HG03039 (cell line): Measurements from ENCODE around the gene ATP6V0C.
A peak's percentile ranks its signal among the peaks of the same experiment; 100 is the strongest.
"Not testable (repeated sequence)": the region's sequence is repeated elsewhere in the genome, so short reads cannot be mapped to it uniquely, and the experiment has no call there.

Experiments used
- ATAC-seq: cut with Tn5 transposase; IDR thresholded peaks from one replicate; pipeline ENCODE4 v1.9.1; 2021; ENCODE audit warnings: mild to moderate bottlenecking, moderate library complexity; ENCODE audit not compliant: unreplicated experiment

The ATP6V0C gene

GRCh38 chr16:2474877-2475412 is 38.8 kb upstream of the ATP6V0C start, which contains the start of gene TBC1D24:
Gene TBC1D24, plus strand, starts transcription at chr16:2475127. Its CDS starts 21,022 bp downstream, at chr16:2496149.
- ATAC-seq = peak; percentile 66

- ATAC-seq = no peak
Measured at GRCh38 chr16:2475413-2476344, 38.1 kb upstream of the ATP6V0C start.

- no peak for ATAC-seq
Measured at GRCh38 chr16:2476345-2476720, 37.4 kb upstream of the ATP6V0C start.

- ATAC-seq = no peak
Measured at GRCh38 chr16:2476741-2477140, 37.0 kb upstream of the ATP6V0C start.

- ATAC-seq = no peak
Measured at GRCh38 chr16:2477327-2477726, 36.4 kb upstream of the ATP6V0C start.

GRCh38 chr16:2478279-2478678 is 35.5 kb upstream of the ATP6V0C start:
- no peak for ATAC-seq

- not testable (repeated sequence) for ATAC-seq
Measured at GRCh38 chr16:2479996-2480395, 33.8 kb upstream of the ATP6V0C start.

GRCh38 chr16:2480948-2481347 is 32.8 kb upstream of the ATP6V0C start:
- ATAC-seq = no peak

GRCh38 chr16:2481676-2482075 is 32.1 kb upstream of the ATP6V0C start:
- no peak for ATAC-seq

- no peak for ATAC-seq
Measured at GRCh38 chr16:2482249-2482648, 31.5 kb upstream of the ATP6V0C start.

- ATAC-seq = no peak
Measured at GRCh38 chr16:2482708-2483534, 30.8 kb upstream of the ATP6V0C start.

- no peak for ATAC-seq
Measured at GRCh38 chr16:2483939-2484897, 29.5 kb upstream of the ATP6V0C start.

- no peak for ATAC-seq
Measured at GRCh38 chr16:2484898-2485508, 28.7 kb upstream of the ATP6V0C start.

GRCh38 chr16:2485811-2486507 is 27.8 kb upstream of the ATP6V0C start:
- no peak for ATAC-seq

GRCh38 chr16:2486645-2487516 is 26.9 kb upstream of the ATP6V0C start:
- peak; percentile 54 for ATAC-seq

- ATAC-seq = no peak
Measured at GRCh38 chr16:2487517-2487842, 26.3 kb upstream of the ATP6V0C start.

GRCh38 chr16:2487903-2488531 is 25.7 kb upstream of the ATP6V0C start:
- no peak for ATAC-seq

GRCh38 chr16:2489581-2489980 is 24.2 kb upstream of the ATP6V0C start:
- no peak for ATAC-seq
